LNCaP clone FGC (cell line): Measurements from ENCODE around the gene FNBP1L.

Experiments
- DNase-seq: peaks from one replicate; pipeline ENCODE4 v3.0.0-alpha.2; 2011; ENCODE audit warnings: low read depth
- H3K4me3 ChIP-seq: 2 replicates; pipeline ENCODE4 v1.5.1; 2011; ENCODE audit warnings: mild to moderate bottlenecking, low read depth, low read length, control low read depth
- TF ChIP-seq, protein P1 (sequence below): IDR thresholded peaks from 2 replicates; pipeline ENCODE4 v1.5.1; 2012; ENCODE audit warnings: mild to moderate bottlenecking; ENCODE audit not compliant: control insufficient read depth, insufficient read depth; ENCODE audit errors: extremely low read depth

The FNBP1L gene

DNA sequence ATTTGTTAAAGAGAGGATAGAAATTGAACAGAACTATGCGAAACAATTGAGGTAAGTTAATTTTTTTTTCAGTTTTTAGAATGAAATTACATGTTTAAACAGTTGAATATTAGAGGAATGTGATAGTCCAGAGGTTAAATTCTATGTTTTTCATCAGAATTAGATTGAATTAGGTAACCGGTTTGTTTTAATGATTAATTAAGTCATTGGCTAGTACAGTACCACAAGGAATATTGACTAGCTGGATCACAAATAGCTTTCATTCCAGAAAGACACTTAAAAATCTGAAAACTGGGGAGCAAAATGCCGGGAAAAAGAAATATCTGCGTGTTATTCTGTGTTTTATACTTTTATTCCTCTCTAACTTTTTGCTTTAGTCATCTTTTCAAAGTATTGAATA, 51.6 kb downstream of the FNBP1L start:
- no peak overlapping the region for H3K4me3 ChIP-seq
- TF ChIP-seq, protein P1, sequence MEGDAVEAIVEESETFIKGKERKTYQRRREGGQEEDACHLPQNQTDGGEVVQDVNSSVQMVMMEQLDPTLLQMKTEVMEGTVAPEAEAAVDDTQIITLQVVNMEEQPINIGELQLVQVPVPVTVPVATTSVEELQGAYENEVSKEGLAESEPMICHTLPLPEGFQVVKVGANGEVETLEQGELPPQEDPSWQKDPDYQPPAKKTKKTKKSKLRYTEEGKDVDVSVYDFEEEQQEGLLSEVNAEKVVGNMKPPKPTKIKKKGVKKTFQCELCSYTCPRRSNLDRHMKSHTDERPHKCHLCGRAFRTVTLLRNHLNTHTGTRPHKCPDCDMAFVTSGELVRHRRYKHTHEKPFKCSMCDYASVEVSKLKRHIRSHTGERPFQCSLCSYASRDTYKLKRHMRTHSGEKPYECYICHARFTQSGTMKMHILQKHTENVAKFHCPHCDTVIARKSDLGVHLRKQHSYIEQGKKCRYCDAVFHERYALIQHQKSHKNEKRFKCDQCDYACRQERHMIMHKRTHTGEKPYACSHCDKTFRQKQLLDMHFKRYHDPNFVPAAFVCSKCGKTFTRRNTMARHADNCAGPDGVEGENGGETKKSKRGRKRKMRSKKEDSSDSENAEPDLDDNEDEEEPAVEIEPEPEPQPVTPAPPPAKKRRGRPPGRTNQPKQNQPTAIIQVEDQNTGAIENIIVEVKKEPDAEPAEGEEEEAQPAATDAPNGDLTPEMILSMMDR, result no peak
- DNase-seq, result no peak

DNA sequence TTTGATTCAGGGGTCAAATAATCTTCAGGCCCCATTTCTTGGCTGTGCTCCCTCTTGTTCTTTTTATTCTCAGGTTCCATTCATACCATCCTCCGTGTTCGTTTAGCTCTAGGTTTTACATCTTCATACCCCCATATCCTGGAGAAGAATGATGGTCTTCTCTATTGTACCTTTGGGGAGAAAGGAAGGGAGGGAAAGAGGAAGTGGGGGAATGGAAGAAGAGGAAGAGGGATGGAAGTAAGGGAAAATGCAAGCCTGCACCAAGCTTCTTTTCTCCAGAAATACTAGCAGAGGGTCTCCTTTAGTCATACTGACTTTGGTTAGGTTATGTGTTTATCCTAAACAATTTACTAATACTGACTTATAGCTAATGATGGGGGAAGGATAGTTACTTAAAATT, 52.4 kb downstream of the FNBP1L start:
- H3K4me3 ChIP-seq, result no peak overlapping the region
- TF ChIP-seq, protein P1, result no peak
- no peak for DNase-seq

DNA sequence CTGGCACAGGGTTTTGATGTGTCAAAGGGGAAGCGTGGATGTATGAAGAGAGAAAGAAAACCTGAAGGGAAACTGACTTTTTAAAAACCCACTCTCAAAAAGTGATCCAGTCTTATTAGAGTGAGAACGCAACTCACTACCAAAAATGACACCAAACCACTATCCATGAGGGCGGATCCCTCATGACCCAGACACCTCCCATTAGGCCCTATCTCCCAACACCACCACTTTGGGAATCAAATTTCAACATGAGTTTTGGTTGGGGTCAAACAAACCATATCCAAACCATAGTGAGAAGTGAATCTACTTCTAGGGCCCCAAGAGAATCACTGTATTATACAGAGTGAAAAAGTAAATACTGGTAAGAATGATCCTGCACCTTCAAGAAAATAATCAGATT, 53.5 kb downstream of the FNBP1L start:
- TF ChIP-seq, protein P1, result no peak
- H3K4me3 ChIP-seq, result no peak overlapping the region
- DNase-seq, result no peak

DNA sequence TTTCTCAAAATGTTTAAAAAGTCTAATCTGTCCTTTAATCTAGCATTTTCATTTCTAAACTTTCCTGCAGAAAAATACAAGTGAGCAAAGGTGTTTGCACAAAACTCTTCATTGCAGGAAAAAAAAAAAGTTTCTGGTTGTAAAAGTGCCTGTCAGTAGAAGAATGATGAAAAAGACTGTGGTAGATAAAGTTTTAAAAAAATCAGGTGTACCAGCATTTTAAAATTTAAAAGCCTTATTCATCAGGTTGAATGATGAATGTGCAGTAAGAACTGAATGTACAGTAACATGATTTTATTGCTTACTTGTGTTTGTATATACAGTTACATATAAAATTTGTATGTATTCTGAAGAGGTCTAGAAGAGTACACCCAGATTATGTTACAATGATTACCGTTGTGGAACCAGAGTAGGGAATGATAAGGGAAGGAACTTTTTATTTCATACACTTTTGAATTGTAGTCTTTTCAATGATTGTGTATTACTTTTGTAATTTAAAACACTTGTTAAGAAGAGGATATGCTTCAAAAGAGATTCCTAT, 54.0 kb downstream of the FNBP1L start:
- H3K4me3 ChIP-seq, result no peak overlapping the region
- peak; percentile 64 for DNase-seq
- TF ChIP-seq, protein P1, result no peak

DNA sequence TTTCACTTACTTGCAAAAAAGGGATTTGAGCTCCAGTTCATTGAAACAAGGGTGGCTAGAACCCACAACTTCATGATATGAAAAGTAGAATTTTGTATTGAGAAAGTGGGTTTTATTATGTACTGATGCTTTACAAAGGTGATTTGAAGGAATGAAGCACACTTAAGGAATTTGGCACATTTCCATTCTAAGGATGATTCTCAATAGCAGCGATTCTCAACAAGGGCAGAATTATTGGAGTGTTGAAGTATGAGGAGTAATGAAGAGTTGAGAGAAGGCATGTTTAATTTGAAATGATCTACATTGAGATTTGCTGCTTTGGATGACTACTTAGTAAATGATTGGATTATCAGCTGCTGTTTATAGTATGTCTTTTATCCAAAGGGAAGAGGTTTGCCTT, 54.7 kb downstream of the FNBP1L start:
- no peak for DNase-seq
- TF ChIP-seq, protein P1, result no peak
- H3K4me3 ChIP-seq, result no peak overlapping the region

DNA sequence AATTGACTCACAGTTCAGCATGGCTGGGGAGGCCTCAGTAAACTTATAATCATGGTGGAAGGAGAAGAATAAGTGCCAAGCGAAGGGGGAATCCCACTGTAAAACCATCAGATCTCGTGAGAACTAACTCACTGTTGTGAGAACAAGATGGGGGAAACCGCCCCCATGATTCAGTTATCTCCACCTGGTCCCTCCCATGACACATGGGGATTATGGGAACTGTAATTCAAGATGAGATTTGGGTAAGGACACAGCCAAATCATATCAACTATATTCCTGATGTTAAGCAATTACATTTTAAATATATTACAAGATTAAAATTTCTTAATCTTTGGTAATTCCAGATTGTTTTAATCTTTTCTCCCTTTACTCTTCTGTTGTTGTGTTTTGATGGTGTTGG, 55.2 kb downstream of the FNBP1L start:
- no peak overlapping the region for H3K4me3 ChIP-seq
- TF ChIP-seq, protein P1, result no peak
- DNase-seq, result no peak

DNA sequence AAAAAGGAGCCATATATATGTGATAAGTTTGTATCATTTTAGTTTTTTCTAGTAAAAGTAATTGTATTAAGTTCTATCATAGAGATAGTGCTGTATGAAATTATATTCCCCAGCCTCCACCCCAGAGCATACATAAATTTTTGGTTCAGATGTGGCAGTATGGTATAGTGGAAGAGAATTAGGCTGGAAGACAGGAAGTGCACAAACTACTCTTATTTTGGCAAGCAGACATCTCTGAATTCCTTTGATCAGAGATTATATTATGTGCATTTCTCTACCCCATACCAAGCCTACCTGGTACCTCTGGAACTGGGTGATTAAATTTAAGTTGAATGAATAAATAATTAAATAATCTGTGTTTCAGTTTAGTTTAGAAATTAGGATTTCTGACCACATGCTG, 55.9 kb downstream of the FNBP1L start:
- DNase-seq, result no peak
- TF ChIP-seq, protein P1, result no peak
- H3K4me3 ChIP-seq, result no peak overlapping the region
